Psoas muscle (tissue), 8 donors: ENCODE results near the gene ABCA1. TPM values are rescaled to one million over a fixed set of nuclear protein-coding genes. Genes with fewer than 3 reads are reported as not detected.

ENCODE experiments used
- ATAC-seq, 4 donors: fragments of 200-7000 bp; cut with Tn5 transposase; one replicate each; pipeline ENCODE4 v1.9.1; 2020; ENCODE audit warnings: moderate library complexity in 3 of 4, mild to moderate bottlenecking in 2 of 4
- DNase-seq, 2 donors: peaks; one replicate each; pipeline ENCODE4 v3.0.0-alpha.2; 2020
- H3K27ac ChIP-seq: fragments of 200-600 bp; one replicate; pipeline ENCODE4 v1.8.0; 2022
- H3K27me3 ChIP-seq, 3 donors: fragments of 200-600 bp in 1 of 3; one replicate each; pipeline versions ENCODE4 v1.6.1 to v1.8.0; 2013 to 2022; ENCODE audit warnings: low read length in 2 of 3, mild to moderate bottlenecking in 2 of 3, moderate library complexity in 1 of 3; ENCODE audit not compliant: insufficient read depth in 3 of 3
- H3K36me3 ChIP-seq, 2 donors: fragments of 200-600 bp in 1 of 2; one replicate each; pipeline versions ENCODE4 v1.6.1 to v1.8.0; 2013 to 2022; ENCODE audit warnings: low read depth in 1 of 2, mild to moderate bottlenecking in 1 of 2, moderate library complexity in 1 of 2; ENCODE audit not compliant: insufficient read depth in 1 of 2
- H3K4me1 ChIP-seq: fragments of 200-600 bp; one replicate; pipeline ENCODE4 v1.8.0; 2022
- H3K4me3 ChIP-seq: fragments of 200-600 bp; one replicate; pipeline ENCODE4 v1.8.0; 2022; ENCODE audit warnings: mild to moderate bottlenecking
- H3K9me3 ChIP-seq: fragments of 200-600 bp; one replicate; pipeline ENCODE4 v1.8.0; 2022
- whole genome bisulfite sequencing, 3 donors: extraction: QIAGEN DNeasy Blood & Tissue Kit; methylation state at CpG; one replicate each; pipeline versions ENCODE4 v1.1.6 to v1.1.7; 2013; 5-methylcytosine and 5-hydroxymethylcytosine counted together
- intact Hi-C, 2 donors: fragments of 100-400 bp; cut with DNase I; formaldehyde crosslinking; loops; one replicate each; pipeline versions ENCODE4 v1.11.0 to v1.14.2; 2022
- polyA plus RNA-seq, 3 donors: library from polyadenylated mRNA; stranded (reverse); fragments of 200-250 nt; gene quantifications; one replicate each; pipeline ENCODE4 v1.2.3, GENCODE V29; 2013
- total RNA-seq, 4 donors: library from RNA; stranded (reverse); fragmentation: NEBNext Ultra II Directional in 2 of 4; extraction: Animal tissue kit (Norgen Biotek cat#: 25700) in 2 of 4; gene quantifications; one replicate each; pipeline versions ENCODE4 v1.2.1 to v1.2.4, GENCODE V29; 2021 to 2023
- TF ChIP-seq, protein P1 (sequence below): fragments of 200-600 bp; IDR thresholded peaks from one replicate; pipeline ENCODE4 v1.8.0; 2022; ENCODE audit warnings: antibody characterized with exemption
- donor health status: healthy with polysubstance abuse.
- donor health status: DM: no; HTN: no; CAD: no; lungs with moderate emphysema.
- donor health status: Bipolar disorder and iron deficiency.
- donor health status: healthy.
- donor health status: DM: yes; HTN: yes; CAD: no.
- donor health status: DM: no; HTN: no; CAD: no.
- donor health status: DM: no; HTN: no; CAD: no.
- donor health status: DM: yes; HTN: yes; CAD: no.

Gene ABCA1
- total and polyA plus RNA-seq, 7 donors = 1.9 to 26.1 (median 8.2) TPM

DNA sequence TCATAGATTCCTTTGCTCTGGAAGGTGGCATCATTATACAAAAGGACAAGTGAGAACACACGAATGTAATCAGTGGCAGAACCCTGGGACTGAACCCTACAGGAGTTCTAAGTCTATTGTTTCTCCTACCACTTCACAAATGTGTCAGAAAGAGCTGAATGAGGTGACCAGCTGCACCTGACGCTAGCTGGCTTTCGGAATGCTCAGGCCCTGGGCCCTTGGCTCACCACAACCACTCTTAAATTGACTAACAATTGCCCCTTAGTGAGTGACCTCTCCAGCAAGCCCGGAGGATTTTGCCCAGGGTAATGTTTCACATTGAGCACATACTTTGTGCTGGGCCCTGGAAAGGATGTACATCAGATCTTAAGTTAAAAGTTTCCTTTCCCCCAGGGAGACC is 41.2 kb upstream of the ABCA1 start:
- no peaks in the 10 kb centered on the region for H3K36me3 ChIP-seq
- H3K27ac ChIP-seq = peak overlapping the region; percentile 99
- TF ChIP-seq, protein P1, sequence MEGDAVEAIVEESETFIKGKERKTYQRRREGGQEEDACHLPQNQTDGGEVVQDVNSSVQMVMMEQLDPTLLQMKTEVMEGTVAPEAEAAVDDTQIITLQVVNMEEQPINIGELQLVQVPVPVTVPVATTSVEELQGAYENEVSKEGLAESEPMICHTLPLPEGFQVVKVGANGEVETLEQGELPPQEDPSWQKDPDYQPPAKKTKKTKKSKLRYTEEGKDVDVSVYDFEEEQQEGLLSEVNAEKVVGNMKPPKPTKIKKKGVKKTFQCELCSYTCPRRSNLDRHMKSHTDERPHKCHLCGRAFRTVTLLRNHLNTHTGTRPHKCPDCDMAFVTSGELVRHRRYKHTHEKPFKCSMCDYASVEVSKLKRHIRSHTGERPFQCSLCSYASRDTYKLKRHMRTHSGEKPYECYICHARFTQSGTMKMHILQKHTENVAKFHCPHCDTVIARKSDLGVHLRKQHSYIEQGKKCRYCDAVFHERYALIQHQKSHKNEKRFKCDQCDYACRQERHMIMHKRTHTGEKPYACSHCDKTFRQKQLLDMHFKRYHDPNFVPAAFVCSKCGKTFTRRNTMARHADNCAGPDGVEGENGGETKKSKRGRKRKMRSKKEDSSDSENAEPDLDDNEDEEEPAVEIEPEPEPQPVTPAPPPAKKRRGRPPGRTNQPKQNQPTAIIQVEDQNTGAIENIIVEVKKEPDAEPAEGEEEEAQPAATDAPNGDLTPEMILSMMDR = no peak
- H3K27me3 ChIP-seq = no peaks in the 10 kb centered on the region
- DNase-seq (peak in 1 of 2 donors; percentile 23), ATAC-seq (peak; percentile 8 to 49 (median 26))
- WGBS, 3 donors = 15 to 38% (median 28%) methylated on average over 4 of the region's 4 CpGs
- peaks cover 20% of the 10 kb centered on the region for H3K4me1 ChIP-seq
- no peaks in the 10 kb centered on the region for H3K9me3 ChIP-seq
- peak overlapping the region; percentile 94 for H3K4me3 ChIP-seq
- intact Hi-C loops = loop anchor here in 1 of 2 donors (10.0 kb wide), 1 partner anchor 186 kb away; no protein-coding TSS in a partner anchor

DNA sequence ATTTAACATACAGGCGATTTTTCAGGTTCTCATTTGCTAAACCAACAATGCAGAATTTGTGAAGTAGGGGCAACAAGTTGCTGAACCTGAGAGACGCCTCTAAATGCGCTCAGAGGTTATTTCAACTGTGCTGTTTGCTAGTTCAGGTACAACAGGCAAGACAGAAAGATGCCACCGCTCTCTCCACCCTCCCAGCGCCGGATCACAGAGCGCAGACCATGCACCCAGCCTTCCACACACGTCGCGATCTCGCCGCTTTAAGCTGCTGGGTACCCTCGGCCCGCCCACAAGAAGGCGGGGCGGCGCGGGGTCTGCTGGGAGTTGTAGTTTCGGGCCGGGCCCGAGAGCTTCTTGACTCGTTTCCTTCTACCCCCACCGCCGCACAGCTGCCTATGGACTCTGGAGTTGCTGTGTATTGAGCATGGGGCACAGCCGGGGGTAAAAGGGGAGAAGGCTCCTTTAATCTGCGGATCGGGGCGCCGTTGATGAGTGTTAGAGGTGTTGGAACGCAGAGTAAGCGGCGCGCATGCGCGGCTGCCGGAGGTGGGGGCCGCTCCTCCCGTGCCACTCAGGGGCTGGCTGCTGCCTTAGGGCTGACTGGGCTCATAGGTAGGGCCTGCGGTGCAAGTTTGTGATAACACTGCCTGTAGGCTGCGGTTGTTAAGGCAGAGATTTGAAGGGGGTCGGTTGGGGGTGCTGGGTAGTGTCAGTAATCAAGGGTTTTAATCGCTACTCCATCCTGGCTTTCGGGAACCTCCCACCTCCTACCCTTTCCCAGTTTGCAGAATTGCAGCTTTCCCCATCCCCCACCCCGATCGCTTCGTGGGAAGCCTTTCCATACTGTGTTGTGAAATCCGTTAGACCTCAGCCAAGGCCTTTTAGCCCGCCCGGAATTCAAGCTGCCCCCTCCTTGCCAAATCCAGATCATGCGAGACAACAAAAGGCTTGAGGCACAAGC is 40.3 kb upstream of the ABCA1 start:
- TF ChIP-seq, protein P1 = no peak
- WGBS, 3 donors = 1 to 3% (median 1%) methylated on average over 44 to 50 of the region's 50 CpGs
- peak; percentile 91 to 96 (median 92) for ATAC-seq

DNA sequence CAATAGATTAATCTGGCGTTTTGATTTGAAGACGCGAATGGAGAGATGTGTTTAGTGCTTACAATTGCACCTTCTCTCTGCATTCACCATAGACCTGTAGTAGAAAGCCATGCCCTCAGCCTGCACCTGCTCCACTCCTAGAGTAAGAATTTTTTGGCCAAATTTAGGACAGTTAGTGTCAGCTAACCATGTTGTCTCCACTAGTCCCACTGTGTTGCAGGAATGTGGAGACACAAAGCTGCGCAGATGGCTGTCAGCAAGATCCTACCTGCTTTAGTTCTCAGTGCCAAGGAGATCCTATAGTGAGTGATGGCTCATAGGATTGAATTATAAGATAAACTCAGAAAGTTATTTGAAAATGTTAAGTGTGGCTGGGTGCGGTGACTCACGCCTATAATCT is 35.1 kb upstream of the ABCA1 start:
- WGBS, 3 donors = 91 to 94% (median 91%) methylated on average over 6 of the region's 6 CpGs
- DNase-seq (no peak), ATAC-seq (no peak)
- no peaks in the 10 kb centered on the region for H3K36me3 ChIP-seq
- no peaks in the 10 kb centered on the region for H3K9me3 ChIP-seq
- no peak overlapping the region for H3K4me3 ChIP-seq
- intact Hi-C loops = loop anchor here (1.0 to 10.0 kb wide), 2 partner anchors 33 to 192 kb away; no protein-coding TSS in a partner anchor
- H3K27ac ChIP-seq = no peak overlapping the region
- TF ChIP-seq, protein P1 = no peak
- peaks cover 0 to 3% (median 0%) of the 10 kb centered on the region in 3 donors for H3K27me3 ChIP-seq
- H3K4me1 ChIP-seq = no peaks in the 10 kb centered on the region

More for the DNA sequence above, 40.3 kb upstream of the ABCA1 start:
- Histone ChIP-seq H3K9me3 (no peaks in the 10 kb centered on the region), H3K4me1 (peaks cover 18% of the 10 kb centered on the region), H3K27ac (peak overlapping the region; percentile 99), H3K4me3 (peak overlapping the region; percentile 94), H3K36me3 (no peaks in the 10 kb centered on the region), H3K27me3 (no peaks in the 10 kb centered on the region)
- intact Hi-C loops = loop anchor here (1.0 to 10.0 kb wide), 3 partner anchors 23 to 186 kb away; partner anchors contain the start of gene ABCA1 (in 1 of the 2)
- DNase-seq = peak; percentile 92 to 94

DNA sequence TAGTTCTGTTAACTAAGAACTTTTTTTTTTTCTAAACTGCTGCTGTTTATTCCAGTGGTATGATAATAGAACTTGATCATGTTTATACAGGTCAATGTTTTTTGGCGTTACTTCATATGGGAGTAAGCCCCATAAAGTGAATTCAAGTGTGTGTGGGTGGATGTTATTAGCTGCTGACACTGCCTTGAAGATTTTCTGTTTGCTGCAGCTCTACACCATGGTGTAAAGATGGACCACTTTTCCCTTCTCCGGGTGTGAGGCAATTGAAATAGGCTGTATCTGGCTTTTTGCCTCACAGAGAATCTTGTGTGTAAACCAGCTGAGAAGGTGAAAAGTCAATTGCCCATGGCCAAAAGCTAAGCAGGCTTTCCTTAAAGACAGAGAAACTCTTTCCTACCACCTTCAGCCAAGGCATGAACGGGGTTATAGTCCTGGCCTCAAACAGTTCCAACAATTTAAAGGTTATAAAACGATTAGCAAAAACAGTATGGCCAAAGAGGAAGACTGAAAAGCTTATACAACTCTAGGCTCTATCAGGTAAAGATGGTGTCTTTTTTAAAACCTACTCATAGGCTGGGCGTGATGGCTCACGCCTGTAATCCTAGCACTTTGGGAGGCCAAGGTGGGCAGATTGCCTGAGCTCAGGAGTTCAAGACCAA is 33.9 kb upstream of the ABCA1 start:
- Histone ChIP-seq H3K27me3 (peaks cover 0 to 3% (median 0%) of the 10 kb centered on the region in 3 donors), H3K36me3 (no peaks in the 10 kb centered on the region), H3K4me3 (no peak overlapping the region), H3K4me1 (no peaks in the 10 kb centered on the region), H3K27ac (no peak overlapping the region), H3K9me3 (no peaks in the 10 kb centered on the region)
- ATAC-seq (no peak), DNase-seq (no peak)
- intact Hi-C loops = loop anchor here in 1 of 2 donors (10.0 kb wide), 1 partner anchor 193 kb away; no protein-coding TSS in a partner anchor
- TF ChIP-seq, protein P1 = no peak
- WGBS, 3 donors = 67 to 72% (median 69%) methylated on average over 6 of the region's 6 CpGs
